H9 (cell line): Measurements from ENCODE around the gene ABCB6. TPM values are rescaled to one million over a fixed set of nuclear protein-coding genes. Genes with fewer than 3 reads are reported as not detected.
A peak's percentile ranks its signal among the peaks of the same experiment; 100 is the strongest.

Experiments used
- DNase-seq: peaks from one replicate; pipeline ENCODE4 v3.0.0-alpha.2; 2017
- H2AFZ ChIP-seq: one replicate; pipeline ENCODE4 v1.6.1; 2013; ENCODE audit warnings: mild to moderate bottlenecking, low read length, control low read depth, moderate library complexity
- H2AK5ac ChIP-seq: 2 replicates; pipeline ENCODE4 v1.6.1; 2013; ENCODE audit warnings: low read length, control low read depth, mixed read lengths; ENCODE audit not compliant: insufficient read length
- H2BK120ac ChIP-seq: one replicate; pipeline ENCODE4 v1.6.1; 2013; ENCODE audit warnings: low read depth, mild to moderate bottlenecking, low read length, control low read depth, inconsistent platforms; ENCODE audit not compliant: poor library complexity, severe bottlenecking
- H2BK12ac ChIP-seq: 2 replicates; pipeline ENCODE4 v1.6.1; 2013; ENCODE audit warnings: low read length, control low read depth, mixed read lengths, low read depth; ENCODE audit not compliant: insufficient read length
- H2BK15ac ChIP-seq: 2 replicates; pipeline ENCODE4 v1.6.1; 2013; ENCODE audit warnings: low read depth, low read length, control low read depth
- H2BK20ac ChIP-seq: one replicate; pipeline ENCODE4 v1.6.1; 2013; ENCODE audit warnings: low read depth, mild to moderate bottlenecking, low read length, control low read depth, inconsistent platforms; ENCODE audit not compliant: poor library complexity, severe bottlenecking
- H2BK5ac ChIP-seq: 2 replicates; pipeline ENCODE4 v1.6.1; 2013; ENCODE audit warnings: low read length, control low read depth, mixed read lengths; ENCODE audit not compliant: insufficient read length
- H3K14ac ChIP-seq: 2 replicates; pipeline ENCODE4 v1.6.1; 2013; ENCODE audit warnings: low read length, control low read depth; ENCODE audit not compliant: insufficient read depth
- H3K18ac ChIP-seq: 2 replicates; pipeline ENCODE4 v1.6.1; 2013; ENCODE audit warnings: low read depth, mild to moderate bottlenecking, mixed read lengths, low read length, control low read depth; ENCODE audit not compliant: insufficient read length
- H3K23ac ChIP-seq: 2 replicates; pipeline ENCODE4 v1.6.1; 2013; ENCODE audit warnings: low read length, control low read depth, mixed read lengths, low read depth; ENCODE audit not compliant: insufficient read length
- H3K23me2 ChIP-seq: 2 replicates; pipeline ENCODE4 v1.6.1; 2013; ENCODE audit warnings: low read depth, mild to moderate bottlenecking, mixed read lengths, low read length, control low read depth; ENCODE audit not compliant: insufficient read length, poor library complexity, severe bottlenecking
- H3K27ac ChIP-seq: 2 replicates; pipeline ENCODE4 v1.5.1; 2013; ENCODE audit warnings: low read length, control low read depth, mixed read lengths, low read depth; ENCODE audit not compliant: insufficient read length
- H3K27me3 ChIP-seq: 2 replicates; pipeline ENCODE4 v1.6.1; 2013; ENCODE audit warnings: low read length, control low read depth, inconsistent platforms; ENCODE audit not compliant: insufficient read depth
- H3K4ac ChIP-seq: 2 replicates; pipeline ENCODE4 v1.6.1; 2013; ENCODE audit warnings: low read depth, mild to moderate bottlenecking, control low read depth, inconsistent platforms, low read length, moderate library complexity
- H3K4me1 ChIP-seq: 2 replicates; pipeline ENCODE4 v1.6.1; 2013; ENCODE audit warnings: low read length, control low read depth, inconsistent platforms; ENCODE audit not compliant: insufficient read depth
- H3K4me2 ChIP-seq: 2 replicates; pipeline ENCODE4 v1.6.1; 2013; ENCODE audit warnings: low read length, control low read depth, mixed read lengths; ENCODE audit not compliant: insufficient read length, insufficient read depth
- H3K56ac ChIP-seq: 2 replicates; pipeline ENCODE4 v1.6.1; 2013; ENCODE audit warnings: low read depth, mild to moderate bottlenecking, mixed read lengths, low read length, control low read depth; ENCODE audit not compliant: insufficient read length
- H3K79me1 ChIP-seq: 2 replicates; pipeline ENCODE4 v1.6.1; 2013; ENCODE audit warnings: low read depth, mild to moderate bottlenecking, moderate library complexity, low read length, control low read depth, inconsistent platforms; ENCODE audit not compliant: insufficient read depth, poor library complexity, severe bottlenecking
- H3K79me2 ChIP-seq: 2 replicates; pipeline ENCODE4 v1.6.1; 2013; ENCODE audit warnings: low read length, control low read depth, inconsistent platforms; ENCODE audit not compliant: insufficient read depth
- H3K9ac ChIP-seq: 2 replicates; pipeline ENCODE4 v1.6.1; 2013; ENCODE audit warnings: low read length, control low read depth, mixed read lengths; ENCODE audit not compliant: insufficient read length; ENCODE audit errors: extremely low read depth
- H3K9me3 ChIP-seq: one replicate; pipeline ENCODE4 v1.6.1; 2013; ENCODE audit warnings: low read depth, low read length, inconsistent platforms; ENCODE audit not compliant: control insufficient read depth
- H3T11ph ChIP-seq: one replicate; pipeline ENCODE4 v1.6.1; 2013; ENCODE audit warnings: mild to moderate bottlenecking, low read length, control low read depth, inconsistent platforms
- H4K20me1 ChIP-seq: one replicate; pipeline ENCODE4 v1.6.1; 2013; ENCODE audit not compliant: control insufficient read depth, insufficient read length, insufficient read depth
- H4K5ac ChIP-seq: 2 replicates; pipeline ENCODE4 v1.6.1; 2013; ENCODE audit warnings: low read depth, mild to moderate bottlenecking, mixed read lengths, low read length, control low read depth; ENCODE audit not compliant: insufficient read length
- H4K8ac ChIP-seq: replicated peaks from 2 replicates; pipeline ENCODE4 v1.6.1; 2013; ENCODE audit warnings: low read length, control low read depth, mixed read lengths, low read depth; ENCODE audit not compliant: insufficient read length
- H4K91ac ChIP-seq: 2 replicates; pipeline ENCODE4 v1.6.1; 2013; ENCODE audit warnings: low read depth, mild to moderate bottlenecking, moderate library complexity, mixed read lengths, low read length, control low read depth; ENCODE audit not compliant: insufficient read length
- H3K27ac Mint-ChIP-seq, 3 experiments: 2 replicates in 2 of 3; 3 replicates in 1 of 3; pipeline ENCODE4 v1.8.0; 2020 to 2021; ENCODE audit warnings: mixed read lengths in 3 of 3, mild to moderate bottlenecking in 1 of 3, moderate library complexity in 1 of 3
- H3K27me3 Mint-ChIP-seq: 2 replicates; pipeline ENCODE4 v1.8.0; 2021; ENCODE audit warnings: low read depth, mild to moderate bottlenecking, moderate library complexity, mixed read lengths
- H3K36me3 Mint-ChIP-seq, 3 experiments: 2 replicates in 2 of 3; 3 replicates in 1 of 3; pipeline ENCODE4 v1.8.0; 2020 to 2021; ENCODE audit warnings: low read depth in 3 of 3, mixed read lengths in 3 of 3; ENCODE audit not compliant: insufficient read depth in 1 of 3
- H3K4me1 Mint-ChIP-seq, 2 experiments: 2 replicates each; pipeline ENCODE4 v1.8.0; 2020; ENCODE audit warnings: mixed read lengths in 2 of 2
- H3K4me3 Mint-ChIP-seq, 2 experiments: 2 replicates in 1 of 2; 3 replicates in 1 of 2; pipeline ENCODE4 v1.8.0; 2020 to 2021; ENCODE audit warnings: mild to moderate bottlenecking in 2 of 2, mixed read lengths in 2 of 2, moderate library complexity in 1 of 2
- H3K9me3 Mint-ChIP-seq, 2 experiments: 2 replicates in 1 of 2; 3 replicates in 1 of 2; pipeline ENCODE4 v1.8.0; 2020; ENCODE audit warnings: mild to moderate bottlenecking in 2 of 2, mixed read lengths in 2 of 2, moderate library complexity in 1 of 2
- WGBS: extraction: QIAGEN DNeasy Blood & Tissue Kit; methylation state at CpG from one replicate; pipeline ENCODE4 v1.1.7; 2013; ENCODE audit warnings: missing lambda C conversion rate, low lambda C conversion rate, mixed read lengths; ENCODE audit not compliant: insufficient read length; ENCODE audit errors: extremely low coverage; 5-methylcytosine and 5-hydroxymethylcytosine counted together
- total RNA-seq: library from RNA; stranded (reverse); gene quantifications from 2 replicates; pipeline ENCODE4 v1.2.1, GENCODE V29; 2021
- TF ChIP-seq, protein P1 (sequence below): fragments of 200-600 bp; sonication (generic); conservative IDR thresholded peaks from 3 replicates; pipeline ENCODE4 v1.8.0; 2021; ENCODE audit warnings: antibody characterized with exemption, mild to moderate bottlenecking

ABCB6 gene
- total RNA-seq, 1 experiment from 2014 or later: 46.4 TPM

DNA sequence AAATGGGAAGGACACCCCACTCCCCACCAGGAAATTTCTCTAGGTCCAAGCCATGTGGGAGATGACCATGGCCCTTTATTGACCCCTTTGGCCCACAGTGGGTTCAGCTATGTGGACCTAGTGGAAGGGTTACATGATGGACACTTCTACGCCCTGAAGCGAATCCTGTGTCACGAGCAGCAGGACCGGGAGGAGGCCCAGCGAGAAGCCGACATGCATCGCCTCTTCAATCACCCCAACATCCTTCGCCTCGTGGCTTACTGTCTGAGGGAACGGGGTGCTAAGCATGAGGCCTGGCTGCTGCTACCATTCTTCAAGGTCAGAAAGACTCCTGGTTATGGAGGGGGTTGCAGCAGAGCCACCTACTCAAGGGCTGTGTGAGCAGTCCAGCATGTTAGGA is 27.8 kb upstream of the ABCB6 start:
- Mint-ChIP-seq H3K36me3 (peaks cover 9 to 24% (median 23%) of the 10 kb centered on the region in 3 experiments; a peak in 6 of 7 replicates), H3K27ac (no peak overlapping the region), H3K9me3 (no peaks in the 10 kb centered on the region), H3K4me3 (peak overlapping the region; percentile 92 to 96), H3K4me1 (peaks cover 20 to 28% of the 10 kb centered on the region in 2 experiments), H3K27me3 (peaks cover 9% of the 10 kb centered on the region)
- H3K4me2 ChIP-seq: no peak overlapping the region
- H3K56ac ChIP-seq: no peak overlapping the region
- no peaks in the 10 kb centered on the region for H3K27me3 ChIP-seq
- H3K79me2 ChIP-seq: no peaks in the 10 kb centered on the region
- no peak overlapping the region for H3K23ac ChIP-seq
- H2BK15ac ChIP-seq: no peak overlapping the region
- no peak overlapping the region for H3K27ac ChIP-seq
- H2AFZ ChIP-seq: no peak overlapping the region
- no peak overlapping the region for H3T11ph ChIP-seq
- no peak overlapping the region for H3K9ac ChIP-seq
- no peak overlapping the region for H4K8ac ChIP-seq
- no peaks in the 10 kb centered on the region for H4K20me1 ChIP-seq
- H3K23me2 ChIP-seq: no peaks in the 10 kb centered on the region
- no peak overlapping the region for H2BK5ac ChIP-seq
- TF ChIP-seq, protein P1, sequence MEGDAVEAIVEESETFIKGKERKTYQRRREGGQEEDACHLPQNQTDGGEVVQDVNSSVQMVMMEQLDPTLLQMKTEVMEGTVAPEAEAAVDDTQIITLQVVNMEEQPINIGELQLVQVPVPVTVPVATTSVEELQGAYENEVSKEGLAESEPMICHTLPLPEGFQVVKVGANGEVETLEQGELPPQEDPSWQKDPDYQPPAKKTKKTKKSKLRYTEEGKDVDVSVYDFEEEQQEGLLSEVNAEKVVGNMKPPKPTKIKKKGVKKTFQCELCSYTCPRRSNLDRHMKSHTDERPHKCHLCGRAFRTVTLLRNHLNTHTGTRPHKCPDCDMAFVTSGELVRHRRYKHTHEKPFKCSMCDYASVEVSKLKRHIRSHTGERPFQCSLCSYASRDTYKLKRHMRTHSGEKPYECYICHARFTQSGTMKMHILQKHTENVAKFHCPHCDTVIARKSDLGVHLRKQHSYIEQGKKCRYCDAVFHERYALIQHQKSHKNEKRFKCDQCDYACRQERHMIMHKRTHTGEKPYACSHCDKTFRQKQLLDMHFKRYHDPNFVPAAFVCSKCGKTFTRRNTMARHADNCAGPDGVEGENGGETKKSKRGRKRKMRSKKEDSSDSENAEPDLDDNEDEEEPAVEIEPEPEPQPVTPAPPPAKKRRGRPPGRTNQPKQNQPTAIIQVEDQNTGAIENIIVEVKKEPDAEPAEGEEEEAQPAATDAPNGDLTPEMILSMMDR: no peak
- no peak overlapping the region for H3K4ac ChIP-seq
- H3K18ac ChIP-seq: no peak overlapping the region
- H2AK5ac ChIP-seq: no peak overlapping the region
- H4K91ac ChIP-seq: no peak overlapping the region
- H3K4me1 ChIP-seq: peaks cover 2% of the 10 kb centered on the region; the same call in 1 of the 2 replicates
- H2BK12ac ChIP-seq: no peak overlapping the region
- no peak overlapping the region for H4K5ac ChIP-seq
- H2BK20ac ChIP-seq: no peak overlapping the region
- WGBS: no CpG with 5 or more reads among the region's 10 CpGs
- no peaks in the 10 kb centered on the region for H3K79me1 ChIP-seq
- no peak overlapping the region for H2BK120ac ChIP-seq
- H3K9me3 ChIP-seq: no peaks in the 10 kb centered on the region
- no peak for DNase-seq
- no peak overlapping the region for H3K14ac ChIP-seq
